Measurements from ENCODE around the gene RXYLT1.

DNA sequence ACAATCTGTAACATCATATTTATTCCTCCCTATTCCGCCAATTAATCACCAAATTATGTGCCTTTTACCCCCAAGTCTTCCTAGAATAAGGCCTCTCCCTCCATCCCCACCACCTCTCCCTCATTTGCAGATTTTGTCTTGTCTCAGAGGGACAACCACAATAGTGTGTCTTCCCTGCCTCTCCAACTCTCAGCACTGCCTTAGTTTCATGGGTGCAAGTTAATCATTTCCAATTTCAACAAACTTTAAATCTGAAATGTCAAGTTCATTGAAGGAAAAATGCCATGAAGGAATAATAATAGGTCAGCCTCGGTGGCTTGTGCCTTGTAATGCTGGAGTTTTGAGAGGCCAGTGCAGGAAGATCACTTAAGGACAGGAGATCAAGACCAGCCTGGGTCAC lies 31.6 kb downstream of the RXYLT1 start:
- no peak for TF ChIP-seq GATA2 (IDR thresholded peaks at IDR 0.05; ENCODE audit: low read depth, low read length)
- TF ChIP-seq GATA3 (IDR thresholded peaks at IDR 0.05; ENCODE audit: low read depth, low read length): no peak

Measured in SH-SY5Y (cell line).